ENCODE data around the gene FRMPD2.

The FRMPD2 gene

GRCh38 chr10:48242171-48242904 lies 32.2 kb downstream of the FRMPD2 start:
- Histone ChIP-seq H3K4me3 (ENCODE audit: low read length in 2 of 2) (no peak overlapping the region), H3K9ac (ENCODE audit: low read length in 2 of 2) (no peak overlapping the region), H3K4me1 (ENCODE audit: control insufficient read depth, insufficient read depth, low read length) (no peaks in the 10 kb centered on the region), H3K27ac (ENCODE audit: low read length) (no peak overlapping the region), H3K27me3 (ENCODE audit: control insufficient read depth in 1 of 2, insufficient read depth in 2 of 2, low read length in 2 of 2) (peaks cover 0 to 2% of the 10 kb centered on the region in 2 donors), H3K36me3 (ENCODE audit: control insufficient read depth in 2 of 2, insufficient read depth in 2 of 2, low read length in 2 of 2) (no peaks in the 10 kb centered on the region), H3K9me3 (ENCODE audit: control insufficient read depth in 2 of 2, low read length in 2 of 2) (peaks cover 0 to 4% of the 10 kb centered on the region in 2 donors)

- no peak overlapping the region for H3K9ac ChIP-seq (ENCODE audit: low read length in 2 of 2)
- H3K27me3 ChIP-seq (ENCODE audit: control insufficient read depth in 1 of 2, insufficient read depth in 2 of 2, low read length in 2 of 2), result peaks cover 0 to 4% of the 10 kb centered on the region in 2 donors
- H3K9me3 ChIP-seq (ENCODE audit: control insufficient read depth in 2 of 2, low read length in 2 of 2), result peaks cover 0 to 4% of the 10 kb centered on the region in 2 donors
- H3K27ac ChIP-seq (ENCODE audit: low read length), result no peak overlapping the region
- no peaks in the 10 kb centered on the region for H3K36me3 ChIP-seq (ENCODE audit: control insufficient read depth in 2 of 2, insufficient read depth in 2 of 2, low read length in 2 of 2)
- H3K4me1 ChIP-seq (ENCODE audit: control insufficient read depth, insufficient read depth, low read length), result no peaks in the 10 kb centered on the region
- no peak overlapping the region for H3K4me3 ChIP-seq (ENCODE audit: low read length in 2 of 2)
Observed at GRCh38 chr10:48241332-48241731, 33.2 kb downstream of the FRMPD2 start.

GRCh38 chr10:48240196-48240595 lies 34.3 kb downstream of the FRMPD2 start:
- H3K27me3 ChIP-seq (ENCODE audit: control insufficient read depth in 1 of 2, insufficient read depth in 2 of 2, low read length in 2 of 2), result peaks cover 0 to 4% of the 10 kb centered on the region in 2 donors
- no peaks in the 10 kb centered on the region for H3K36me3 ChIP-seq (ENCODE audit: control insufficient read depth in 2 of 2, insufficient read depth in 2 of 2, low read length in 2 of 2)
- H3K4me3 ChIP-seq (ENCODE audit: low read length in 2 of 2), result no peak overlapping the region
- H3K27ac ChIP-seq (ENCODE audit: low read length), result no peak overlapping the region
- peaks cover 0 to 4% of the 10 kb centered on the region in 2 donors for H3K9me3 ChIP-seq (ENCODE audit: control insufficient read depth in 2 of 2, low read length in 2 of 2)
- H3K4me1 ChIP-seq (ENCODE audit: control insufficient read depth, insufficient read depth, low read length), result no peaks in the 10 kb centered on the region
- H3K9ac ChIP-seq (ENCODE audit: low read length in 2 of 2), result no peak overlapping the region

GRCh38 chr10:48239618-48240017 lies 34.9 kb downstream of the FRMPD2 start:
- no peaks in the 10 kb centered on the region for H3K4me1 ChIP-seq (ENCODE audit: control insufficient read depth, insufficient read depth, low read length)
- H3K27ac ChIP-seq (ENCODE audit: low read length), result no peak overlapping the region

GRCh38 chr10:48238826-48239520 lies 35.5 kb downstream of the FRMPD2 start:
- Histone ChIP-seq H3K36me3 (ENCODE audit: control insufficient read depth in 2 of 2, insufficient read depth in 2 of 2, low read length in 2 of 2) (no peaks in the 10 kb centered on the region), H3K27me3 (ENCODE audit: control insufficient read depth in 1 of 2, insufficient read depth in 2 of 2, low read length in 2 of 2) (peaks cover 0 to 4% of the 10 kb centered on the region in 2 donors), H3K9ac (ENCODE audit: low read length in 2 of 2) (no peak overlapping the region), H3K27ac (ENCODE audit: low read length) (no peak overlapping the region), H3K4me1 (ENCODE audit: control insufficient read depth, insufficient read depth, low read length) (no peaks in the 10 kb centered on the region), H3K9me3 (ENCODE audit: control insufficient read depth in 2 of 2, low read length in 2 of 2) (no peaks in the 10 kb centered on the region), H3K4me3 (ENCODE audit: low read length in 2 of 2) (no peak overlapping the region)

More at GRCh38 chr10:48239618-48240017, 34.9 kb downstream of the FRMPD2 start:
- H3K9ac ChIP-seq (ENCODE audit: low read length in 2 of 2), result no peak overlapping the region
- peaks cover 0 to 4% of the 10 kb centered on the region in 2 donors for H3K27me3 ChIP-seq (ENCODE audit: control insufficient read depth in 1 of 2, insufficient read depth in 2 of 2, low read length in 2 of 2)
- H3K9me3 ChIP-seq (ENCODE audit: control insufficient read depth in 2 of 2, low read length in 2 of 2), result no peaks in the 10 kb centered on the region
- no peak overlapping the region for H3K4me3 ChIP-seq (ENCODE audit: low read length in 2 of 2)
- no peaks in the 10 kb centered on the region for H3K36me3 ChIP-seq (ENCODE audit: control insufficient read depth in 2 of 2, insufficient read depth in 2 of 2, low read length in 2 of 2)

- H3K27me3 ChIP-seq (ENCODE audit: control insufficient read depth in 1 of 2, insufficient read depth in 2 of 2, low read length in 2 of 2), result peaks cover 0 to 6% of the 10 kb centered on the region in 2 donors
- no peak overlapping the region for H3K9ac ChIP-seq (ENCODE audit: low read length in 2 of 2)
- no peaks in the 10 kb centered on the region for H3K36me3 ChIP-seq (ENCODE audit: control insufficient read depth in 2 of 2, insufficient read depth in 2 of 2, low read length in 2 of 2)
- no peaks in the 10 kb centered on the region for H3K9me3 ChIP-seq (ENCODE audit: control insufficient read depth in 2 of 2, low read length in 2 of 2)
- no peaks in the 10 kb centered on the region for H3K4me1 ChIP-seq (ENCODE audit: control insufficient read depth, insufficient read depth, low read length)
- no peak overlapping the region for H3K27ac ChIP-seq (ENCODE audit: low read length)
- no peak overlapping the region for H3K4me3 ChIP-seq (ENCODE audit: low read length in 2 of 2)
Observed at GRCh38 chr10:48237259-48238250, 36.9 kb downstream of the FRMPD2 start.

- Histone ChIP-seq H3K27me3 (ENCODE audit: control insufficient read depth in 1 of 2, insufficient read depth in 2 of 2, low read length in 2 of 2) (peaks cover 0 to 6% of the 10 kb centered on the region in 2 donors), H3K9me3 (ENCODE audit: control insufficient read depth in 2 of 2, low read length in 2 of 2) (no peaks in the 10 kb centered on the region), H3K4me1 (ENCODE audit: control insufficient read depth, insufficient read depth, low read length) (no peaks in the 10 kb centered on the region), H3K9ac (ENCODE audit: low read length in 2 of 2) (no peak overlapping the region), H3K4me3 (ENCODE audit: low read length in 2 of 2) (no peak overlapping the region), H3K36me3 (ENCODE audit: control insufficient read depth in 2 of 2, insufficient read depth in 2 of 2, low read length in 2 of 2) (no peaks in the 10 kb centered on the region), H3K27ac (ENCODE audit: low read length) (no peak overlapping the region)
Observed at GRCh38 chr10:48236199-48236621, 38.3 kb downstream of the FRMPD2 start.

GRCh38 chr10:48235501-48235900 lies 39.0 kb downstream of the FRMPD2 start:
- H3K4me1 ChIP-seq (ENCODE audit: control insufficient read depth, insufficient read depth, low read length), result no peaks in the 10 kb centered on the region
- no peak overlapping the region for H3K27ac ChIP-seq (ENCODE audit: low read length)
- no peak overlapping the region for H3K9ac ChIP-seq (ENCODE audit: low read length in 2 of 2)
- H3K27me3 ChIP-seq (ENCODE audit: control insufficient read depth in 1 of 2, insufficient read depth in 2 of 2, low read length in 2 of 2), result peaks cover 0 to 4% of the 10 kb centered on the region in 2 donors
- no peaks in the 10 kb centered on the region for H3K9me3 ChIP-seq (ENCODE audit: control insufficient read depth in 2 of 2, low read length in 2 of 2)
- H3K4me3 ChIP-seq (ENCODE audit: low read length in 2 of 2), result no peak overlapping the region
- no peaks in the 10 kb centered on the region for H3K36me3 ChIP-seq (ENCODE audit: control insufficient read depth in 2 of 2, insufficient read depth in 2 of 2, low read length in 2 of 2)

GRCh38 chr10:48234787-48235186 lies 39.7 kb downstream of the FRMPD2 start:
- H3K27ac ChIP-seq (ENCODE audit: low read length), result no peak overlapping the region
- H3K9ac ChIP-seq (ENCODE audit: low read length in 2 of 2), result no peak overlapping the region
- H3K4me3 ChIP-seq (ENCODE audit: low read length in 2 of 2), result no peak overlapping the region
- H3K4me1 ChIP-seq (ENCODE audit: control insufficient read depth, insufficient read depth, low read length), result no peaks in the 10 kb centered on the region
- H3K36me3 ChIP-seq (ENCODE audit: control insufficient read depth in 2 of 2, insufficient read depth in 2 of 2, low read length in 2 of 2), result no peaks in the 10 kb centered on the region
- no peaks in the 10 kb centered on the region for H3K9me3 ChIP-seq (ENCODE audit: control insufficient read depth in 2 of 2, low read length in 2 of 2)
- peaks cover 0 to 4% of the 10 kb centered on the region in 2 donors for H3K27me3 ChIP-seq (ENCODE audit: control insufficient read depth in 1 of 2, insufficient read depth in 2 of 2, low read length in 2 of 2)

GRCh38 chr10:48234295-48234694 lies 40.2 kb downstream of the FRMPD2 start:
- Histone ChIP-seq H3K9me3 (ENCODE audit: control insufficient read depth in 2 of 2, low read length in 2 of 2) (no peaks in the 10 kb centered on the region), H3K36me3 (ENCODE audit: control insufficient read depth in 2 of 2, insufficient read depth in 2 of 2, low read length in 2 of 2) (no peaks in the 10 kb centered on the region), H3K4me3 (ENCODE audit: low read length in 2 of 2) (no peak overlapping the region), H3K9ac (ENCODE audit: low read length in 2 of 2) (no peak overlapping the region), H3K27me3 (ENCODE audit: control insufficient read depth in 1 of 2, insufficient read depth in 2 of 2, low read length in 2 of 2) (peaks cover 0 to 4% of the 10 kb centered on the region in 2 donors), H3K4me1 (ENCODE audit: control insufficient read depth, insufficient read depth, low read length) (no peaks in the 10 kb centered on the region), H3K27ac (ENCODE audit: low read length) (no peak overlapping the region)

Data from stomach smooth muscle (tissue), 2 donors.